ENCODE data around the gene ACO1.

- TF ChIP-seq CTCF (conservative IDR thresholded peaks at IDR 0.05) (no peak), ZFX (IDR thresholded peaks at IDR 0.05) (no peak)
Observed at GRCh38 chr9:32334916-32335895, 49.2 kb upstream of the ACO1 start.

Data from C4-2B (cell line).